Measurements from ENCODE around the gene BMPR1B.

DNA sequence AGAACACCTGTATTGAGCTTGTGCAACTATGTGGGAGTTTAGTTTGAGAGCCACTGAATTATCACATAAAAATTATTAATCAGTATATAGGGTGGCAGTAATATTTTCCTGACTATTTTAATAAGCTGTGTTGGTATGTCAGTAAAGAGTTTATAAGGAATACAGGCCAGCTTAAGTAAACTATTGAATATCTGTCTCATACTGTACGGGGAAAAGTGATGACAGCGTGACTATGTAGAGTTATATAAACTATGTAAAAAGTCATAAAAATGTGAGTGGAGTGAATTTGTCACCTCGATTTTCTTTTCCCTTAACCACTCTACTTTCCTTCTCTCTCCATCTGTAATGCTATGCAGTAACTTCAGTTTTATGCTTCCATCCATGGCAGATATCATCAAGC is 250.2 kb downstream of the BMPR1B start:
- TF ChIP-seq POLR2AphosphoS5 (IDR thresholded peaks at IDR 0.05; ENCODE audit: low read depth, low read length) = no peak
- no peak for TF ChIP-seq TAF1 (IDR thresholded peaks at IDR 0.05; ENCODE audit: low read depth, low read length)

Data from GM12891 (cell line).